ENCODE data around the gene LCN10.

GRCh38 chr9:136728080-136728547 is 14.6 kb downstream of the LCN10 start:
- no peak for TF ChIP-seq ZNF274 (IDR thresholded peaks at IDR 0.05; ENCODE audit: low read depth, low read length)
- TF ChIP-seq YY1 (IDR thresholded peaks at IDR 0.05; ENCODE audit: insufficient read depth, insufficient read length), result no peak
- TF ChIP-seq SUZ12 (IDR thresholded peaks at IDR 0.05; ENCODE audit: extremely low read depth, insufficient read depth, insufficient read length), result no peak

Measured in NT2/D1 (cell line).